K562 (cell line): ENCODE results near the gene SLC9C2. TPM values are rescaled to one million over a fixed set of nuclear protein-coding genes. Genes with fewer than 3 reads are reported as not detected.
A peak's percentile ranks its signal among the peaks of the same experiment; 100 is the strongest.

Experiments
- CBX1 ChIP-seq: sonication (generic); IDR thresholded peaks from 2 replicates; pipeline ENCODE4 v1.6.1; 2016; ENCODE audit warnings: antibody characterized with exemption, low read depth, mild to moderate bottlenecking
- CTBP1 ChIP-seq: fragments of 450-650 bp; IDR thresholded peaks from 2 replicates; pipeline ENCODE4 v1.6.1; 2016; ENCODE audit warnings: borderline replicate concordance
- CTCFL ChIP-seq: IDR thresholded peaks from 2 replicates; pipeline ENCODE4 v1.6.1; 2011; ENCODE audit warnings: borderline replicate concordance, low read depth, mild to moderate bottlenecking, moderate library complexity, low read length; ENCODE audit not compliant: insufficient read depth, poor library complexity, severe bottlenecking
- E2F6 ChIP-seq, 2 experiments: IDR thresholded peaks; 2 replicates each; pipeline ENCODE4 v1.6.1; 2011; ENCODE audit warnings: borderline replicate concordance in 1 of 2, control low read depth in 1 of 2, low read depth in 1 of 2, low read length in 1 of 2, mild to moderate bottlenecking in 1 of 2, mixed read lengths in 1 of 2, moderate library complexity in 1 of 2; ENCODE audit not compliant: insufficient read depth in 1 of 2, insufficient read length in 1 of 2, poor library complexity in 1 of 2, severe bottlenecking in 1 of 2; ENCODE audit errors: extremely low read depth in 1 of 2
- E2F8 ChIP-seq: fragments of 450-650 bp; IDR thresholded peaks from 2 replicates; pipeline ENCODE4 v1.7.1; 2018; ENCODE audit warnings: mild to moderate bottlenecking, low read depth; ENCODE audit not compliant: partially characterized antibody
- MNT ChIP-seq, 2 experiments: fragments of 450-650 bp; conservative IDR thresholded peaks; 2 replicates each; pipeline ENCODE4 v1.6.1; 2017; ENCODE audit warnings: mild to moderate bottlenecking in 2 of 2, moderate library complexity in 2 of 2
- MTF1 ChIP-seq: fragments of 250-450 bp; sonication (Bioruptor Pico); IDR thresholded peaks from 2 replicates; pipeline ENCODE4 v1.9.0; 2021; ENCODE audit warnings: moderate library complexity, mild to moderate bottlenecking, inconsistent platforms, borderline replicate concordance
- NR0B1 ChIP-seq: fragments of 450-650 bp; IDR thresholded peaks from one replicate; pipeline ENCODE4 v1.6.1; 2018; ENCODE audit warnings: mild to moderate bottlenecking, moderate library complexity; ENCODE audit not compliant: partially characterized antibody
- PHF21A ChIP-seq: fragments of 450-650 bp; IDR thresholded peaks from 2 replicates; pipeline ENCODE4 v1.6.1; 2017; ENCODE audit warnings: low read depth, borderline replicate concordance
- RAD21 ChIP-seq, 2 experiments: fragments of 250-450 bp in 1 of 2; fragments of 450-650 bp in 1 of 2; sonication (Bioruptor Pico) in 1 of 2; formaldehyde crosslinking in 1 of 2; IDR thresholded peaks in 1 of 2; conservative IDR thresholded peaks in 1 of 2; 2 replicates each; pipeline versions ENCODE4 v1.4.0 to v1.8.0; 2020 to 2022; ENCODE audit warnings: mild to moderate bottlenecking in 2 of 2, moderate library complexity in 1 of 2
- SMARCA4 ChIP-seq: fragments of 450-650 bp; IDR thresholded peaks from 2 replicates; pipeline ENCODE4 v1.6.1; 2016
- TEAD4 ChIP-seq, 2 experiments: sonication (generic) in 1 of 2; formaldehyde crosslinking in 1 of 2; IDR thresholded peaks; 2 replicates each; pipeline versions ENCODE4 v1.6.1 to v1.8.0; 2012 to 2022; ENCODE audit warnings: borderline replicate concordance in 1 of 2, inconsistent platforms in 1 of 2, low read length in 1 of 2, mild to moderate bottlenecking in 1 of 2, missing genetic modification reagents in 1 of 2
- TRIM24 ChIP-seq, 2 experiments: fragments of 450-650 bp; IDR thresholded peaks; 2 replicates each; pipeline ENCODE4 v1.6.1; 2016
- ZFP36 ChIP-seq: fragments of 150-350 bp; IDR thresholded peaks from 2 replicates; pipeline ENCODE4 v1.6.1; 2018; ENCODE audit warnings: low read length, low read depth; ENCODE audit not compliant: partially characterized antibody
- polyA plus RNA-seq, 8 experiments: library from polyadenylated mRNA; depleted of rRNA in 4 of 8; stranded (reverse) in 5 of 8; unstranded in 3 of 8; fragments of >200 nt; fragmentation: Nextera tagmentation in 2 of 8; fragmentation: Illumina TruSeq in 1 of 8; extraction: Ambion mirVana in 2 of 8; extraction: Trizol in 1 of 8; gene quantifications; 2 replicates each; pipeline versions ENCODE4 v1.2.1 to v1.2.3, GENCODE V29; 2011 to 2014; ENCODE audit warnings: inconsistent platforms in 1 of 8, missing spikeins in 1 of 8
- total RNA-seq, 7 experiments: library from RNA; depleted of rRNA in 6 of 7; stranded (reverse); fragments of >200 nt in 6 of 7; fragmentation: Illumina TruSeq in 2 of 7; extraction: Trizol in 2 of 7; gene quantifications; 2 replicates each; pipeline versions ENCODE4 v1.2.1 to v1.2.3, GENCODE V29; 2011 to 2021; ENCODE audit warnings: low replicate concordance in 1 of 7

Gene SLC9C2
- total and polyA plus RNA-seq, 9 of the 15 experiments (the other 6 are each of a cell fraction or from before 2014, with no cell fraction given), result 0.11 to 0.22 (median 0.15) TPM; not detected in 5

- TF ChIP-seq MNT (conservative IDR thresholded peaks at IDR 0.05), result peak in 1 of 2 experiments; percentile 73; a peak in 2 of 4 replicates
- no peak for TF ChIP-seq NR0B1
- peak in 1 of 2 experiments; percentile 60; a peak in 1 of 4 replicates for TF ChIP-seq TRIM24 (IDR thresholded peaks at IDR 0.05)
- TF ChIP-seq E2F8, result no peak
- TF ChIP-seq MTF1 (CRISPR knock-in tag), result no peak
- 0 out of 2 replicates have a peak, but pooled peaks have one; percentile 24 for TF ChIP-seq CBX1
- TF ChIP-seq ZFP36, result peak; percentile 66
- 0 out of 2 replicates have a peak, but pooled peaks have one; percentile 11 for TF ChIP-seq TEAD4 (IDR thresholded peaks at IDR 0.05; ENCODE audit: low read length)
- no peak for TF ChIP-seq TEAD4 (CRISPR knock-in tag; IDR thresholded peaks at IDR 0.05; ENCODE audit: borderline replicate concordance)
- peak in 1 of 2 experiments; percentile 20; a peak in 1 of 4 replicates for TF ChIP-seq RAD21 (CRISPR knock-in tag; conservative IDR thresholded peaks at IDR 0.05 in 1 of 2, IDR thresholded peaks at IDR 0.05 in 1 of 2)
- no peak for TF ChIP-seq CTCFL
- peak; percentile 22 to 45 for TF ChIP-seq E2F6 (IDR thresholded peaks at IDR 0.05; ENCODE audit: borderline replicate concordance in 1 of 2, extremely low read depth in 1 of 2, insufficient read depth in 1 of 2, insufficient read length in 1 of 2, low read depth in 1 of 2, low read length in 1 of 2, poor library complexity in 1 of 2, severe bottlenecking in 1 of 2)
- TF ChIP-seq PHF21A, result no peak
- TF ChIP-seq CTBP1, result no peak
- peak; percentile 62 for TF ChIP-seq SMARCA4
Observed at GRCh38 chr1:173496757-173497320, 106.0 kb downstream of the SLC9C2 start (continued).
